Measurements from ENCODE around the gene CISD1. TPM values are rescaled to one million over a fixed set of nuclear protein-coding genes. Genes with fewer than 3 reads are reported as not detected.
A peak's percentile ranks its signal among the peaks of the same experiment; 100 is the strongest.

The CISD1 gene
- total RNA-seq, 3 donors from 2014 or later (not counting 1 experiment from before 2014, with no cell fraction given) = 4.2 to 10.4 (median 5.3) TPM

- H3K4me1 ChIP-seq (ENCODE audit: control insufficient read depth, insufficient read depth, low read length) = no peaks in the 10 kb centered on the region
- H3K36me3 ChIP-seq (ENCODE audit: control insufficient read depth, insufficient read depth, low read length) = no peaks in the 10 kb centered on the region
- DNase-seq (peak in 1 of 2 donors; percentile 71), ATAC-seq (peak; percentile 64 to 78 (median 70))
- no peaks in the 10 kb centered on the region for H3K27me3 ChIP-seq (ENCODE audit: control insufficient read depth, insufficient read depth, low read length)
- Mint-ChIP-seq H3K27me3 (ENCODE audit: low read depth in 2 of 2) (no peaks in the 10 kb centered on the region), H3K4me3 (no peak overlapping the region), H3K27ac (no peak overlapping the region), H3K9me3 (no peaks in the 10 kb centered on the region), H3K36me3 (no peaks in the 10 kb centered on the region), H3K4me1 (peaks cover 0 to 5% of the 10 kb centered on the region in 2 donors)
- H3K27ac ChIP-seq (ENCODE audit: low read length) = no peak overlapping the region
- intact Hi-C loops (cut with micrococcal nuclease) = loop anchor here (1.0 to 10.0 kb wide), 2 partner anchors 114 to 947 kb away; no protein-coding TSS in a partner anchor
- peak; percentile 76 for TF ChIP-seq CTCF (IDR thresholded peaks at IDR 0.05)
- no peak overlapping the region for H3K4me3 ChIP-seq (ENCODE audit: low read length)
- 85% methylated on average over 4 of the region's 5 CpGs for WGBS (ENCODE audit: insufficient coverage)
- H3K9me3 ChIP-seq (ENCODE audit: control insufficient read depth, insufficient read depth, low read length) = no peaks in the 10 kb centered on the region
These were observed 22.7 kb downstream of the CISD1 start for GRCh38 chr10:58291538-58292174.

- H3K9me3 ChIP-seq (ENCODE audit: control insufficient read depth, insufficient read depth, low read length) = no peaks in the 10 kb centered on the region
- Mint-ChIP-seq H3K9me3 (no peaks in the 10 kb centered on the region), H3K4me3 (no peak overlapping the region), H3K4me1 (peaks cover 0 to 5% of the 10 kb centered on the region in 2 donors), H3K36me3 (no peaks in the 10 kb centered on the region), H3K27ac (no peak overlapping the region), H3K27me3 (ENCODE audit: low read depth in 2 of 2) (no peaks in the 10 kb centered on the region)
- no peaks in the 10 kb centered on the region for H3K36me3 ChIP-seq (ENCODE audit: control insufficient read depth, insufficient read depth, low read length)
- no peaks in the 10 kb centered on the region for H3K27me3 ChIP-seq (ENCODE audit: control insufficient read depth, insufficient read depth, low read length)
- no peak for DNase-seq
- intact Hi-C loops (cut with micrococcal nuclease) = loop anchor here (10.0 kb wide), 1 partner anchor 949 kb away; no protein-coding TSS in a partner anchor
- no peak for ATAC-seq
- no peaks in the 10 kb centered on the region for H3K4me1 ChIP-seq (ENCODE audit: control insufficient read depth, insufficient read depth, low read length)
- no peak overlapping the region for H3K4me3 ChIP-seq (ENCODE audit: low read length)
- WGBS (ENCODE audit: insufficient coverage) = 95% methylated on average over 3 of the region's 5 CpGs
- H3K27ac ChIP-seq (ENCODE audit: low read length) = no peak overlapping the region
- no peak for TF ChIP-seq CTCF (IDR thresholded peaks at IDR 0.05)
These were observed 25.0 kb downstream of the CISD1 start for GRCh38 chr10:58293989-58294388.

- Histone ChIP-seq H3K27ac (ENCODE audit: low read length) (no peak overlapping the region), H3K36me3 (ENCODE audit: control insufficient read depth, insufficient read depth, low read length) (no peaks in the 10 kb centered on the region), H3K27me3 (ENCODE audit: control insufficient read depth, insufficient read depth, low read length) (peaks cover 3% of the 10 kb centered on the region), H3K4me3 (ENCODE audit: low read length) (no peak overlapping the region), H3K9me3 (ENCODE audit: control insufficient read depth, insufficient read depth, low read length) (no peaks in the 10 kb centered on the region), H3K4me1 (ENCODE audit: control insufficient read depth, insufficient read depth, low read length) (no peaks in the 10 kb centered on the region)
- ATAC-seq (peak; percentile 53 to 79 (median 78)), DNase-seq (peak; percentile 18 to 82)
- 24% methylated on average over 4 of the region's 4 CpGs for WGBS (ENCODE audit: insufficient coverage)
- H3K4me3 Mint-ChIP-seq = no peak overlapping the region
- intact Hi-C loops (cut with micrococcal nuclease) = loop anchor here (1.0 to 10.0 kb wide), 2 partner anchors 86 to 955 kb away; partner anchors contain the start of gene TFAM
- no peaks in the 10 kb centered on the region for H3K36me3 Mint-ChIP-seq
- TF ChIP-seq CTCF (IDR thresholded peaks at IDR 0.05) = peak; percentile 78
- H3K4me1 Mint-ChIP-seq = no peaks in the 10 kb centered on the region
- peaks cover 0 to 12% of the 10 kb centered on the region in 2 donors for H3K27me3 Mint-ChIP-seq (ENCODE audit: low read depth in 2 of 2)
- no peaks in the 10 kb centered on the region for H3K9me3 Mint-ChIP-seq
- no peak overlapping the region for H3K27ac Mint-ChIP-seq
These were observed 30.6 kb downstream of the CISD1 start for GRCh38 chr10:58299580-58299979.

GRCh38 chr10:58300676-58301075 is 31.7 kb downstream of the CISD1 start:
- H3K27ac Mint-ChIP-seq = no peak overlapping the region
- no peak overlapping the region for H3K4me3 ChIP-seq (ENCODE audit: low read length)
- no peak for TF ChIP-seq CTCF (IDR thresholded peaks at IDR 0.05)
- DNase-seq (no peak), ATAC-seq (no peak)
- H3K9me3 Mint-ChIP-seq = no peaks in the 10 kb centered on the region
- H3K27me3 Mint-ChIP-seq (ENCODE audit: low read depth in 2 of 2) = peaks cover 0 to 12% of the 10 kb centered on the region in 2 donors
- H3K9me3 ChIP-seq (ENCODE audit: control insufficient read depth, insufficient read depth, low read length) = no peaks in the 10 kb centered on the region
- H3K4me1 ChIP-seq (ENCODE audit: control insufficient read depth, insufficient read depth, low read length) = no peaks in the 10 kb centered on the region
- H3K27ac ChIP-seq (ENCODE audit: low read length) = no peak overlapping the region
- intact Hi-C loops (cut with micrococcal nuclease) = no loop called here
- H3K36me3 ChIP-seq (ENCODE audit: control insufficient read depth, insufficient read depth, low read length) = no peaks in the 10 kb centered on the region
- no peaks in the 10 kb centered on the region for H3K36me3 Mint-ChIP-seq
- no peak overlapping the region for H3K4me3 Mint-ChIP-seq
- H3K27me3 ChIP-seq (ENCODE audit: control insufficient read depth, insufficient read depth, low read length) = peaks cover 4% of the 10 kb centered on the region
- no peaks in the 10 kb centered on the region for H3K4me1 Mint-ChIP-seq
